OCI-LY3 (cell line): Measurements from ENCODE around the gene MMP7.

ENCODE experiments used
- CTCF ChIP-seq: fragments of 200-600, 300-600 bp; sonication (generic); IDR thresholded peaks from 2 replicates; pipeline ENCODE4 v1.5.1; 2014; ENCODE audit warnings: antibody characterized with exemption, low read length, low read depth
- EZH2phosphoT487 ChIP-seq: fragments of 200-600 bp; shearing (Covaris generic); IDR thresholded peaks from 2 replicates; pipeline ENCODE4 v1.6.1; 2018; ENCODE audit warnings: antibody characterized with exemption, mixed run types, low read depth

DNA sequence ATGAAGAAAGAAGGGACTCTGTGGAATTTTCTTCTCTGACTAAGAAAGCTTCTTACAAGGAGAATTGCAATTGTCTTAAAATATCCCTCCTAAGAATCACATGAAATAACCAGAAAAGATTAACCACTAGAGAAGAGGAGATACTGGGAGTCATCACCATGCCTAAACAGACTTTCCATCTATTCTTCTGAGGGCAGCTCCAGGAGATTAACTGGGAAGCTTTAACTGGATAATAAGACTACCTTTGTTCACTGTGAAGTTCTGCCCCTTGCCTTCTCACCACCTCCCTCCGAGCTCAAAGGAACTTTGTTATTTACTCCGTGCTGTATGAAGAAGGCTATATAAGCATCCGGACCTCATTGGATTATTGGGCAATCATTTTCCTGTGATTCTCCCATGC is 24.5 kb upstream of the MMP7 start:
- no peak for TF ChIP-seq CTCF
- no peak for TF ChIP-seq EZH2phosphoT487
